ENCODE results near the gene TCF7L1.

The TCF7L1 gene

GRCh38 chr2:85257359-85257969, 124.3 kb downstream of the TCF7L1 start:
- DNase-seq = peak; percentile 75

DNA sequence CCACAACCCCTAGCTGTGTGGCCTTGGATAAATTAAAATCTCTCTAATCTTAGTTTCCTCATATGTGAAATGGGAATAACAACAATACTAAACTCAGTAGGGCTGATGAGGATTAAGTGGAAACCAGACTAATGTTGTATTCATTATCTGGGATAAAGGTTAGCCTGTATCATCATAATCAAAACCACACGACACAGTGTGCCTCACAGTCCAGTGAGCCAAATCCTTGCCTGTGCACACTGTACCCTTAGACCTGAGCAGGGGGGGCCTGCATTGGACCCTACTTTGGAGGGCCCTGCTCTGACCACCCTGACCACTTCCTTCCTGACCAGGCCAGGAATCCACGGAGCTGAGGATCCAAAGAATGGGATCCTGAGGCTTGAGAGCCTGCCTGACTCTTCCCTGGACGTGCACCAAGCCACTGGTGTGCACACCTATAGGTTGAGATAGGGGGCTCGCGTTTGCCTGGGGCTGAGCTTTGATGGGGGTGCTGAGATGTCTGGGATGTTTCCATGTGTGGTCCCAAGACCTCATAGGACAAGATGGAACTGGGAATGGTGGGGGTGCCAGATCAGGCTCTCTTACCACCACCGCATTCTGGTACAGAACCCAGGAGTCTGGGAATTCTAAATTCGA, 124.9 kb downstream of the TCF7L1 start:
- DNase-seq = no peak

DNA sequence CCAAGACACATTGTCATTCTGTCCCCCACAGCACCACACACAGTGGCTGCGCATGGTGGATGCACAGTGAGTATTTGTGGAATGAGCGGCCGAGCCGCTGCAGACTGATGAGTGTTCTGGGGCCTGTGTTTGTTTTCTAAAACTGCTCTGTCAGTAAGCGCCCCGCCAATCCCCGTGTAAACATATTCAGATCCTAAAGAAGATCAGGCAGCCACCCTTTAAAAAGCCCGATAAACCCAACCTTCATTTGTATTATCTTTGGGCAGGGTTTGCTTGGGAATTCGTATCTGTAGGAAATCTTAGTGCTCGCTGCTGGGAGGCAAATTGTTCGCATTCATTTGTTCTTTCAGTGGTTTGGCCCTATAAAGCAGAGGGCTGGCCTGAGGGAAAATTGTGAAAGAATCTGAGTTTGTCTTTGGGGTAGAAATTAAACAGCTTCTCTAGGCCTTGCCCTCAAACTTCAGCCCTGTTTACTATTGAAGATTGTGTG, 126.0 kb downstream of the TCF7L1 start:
- peak; percentile 92 for DNase-seq

DNA sequence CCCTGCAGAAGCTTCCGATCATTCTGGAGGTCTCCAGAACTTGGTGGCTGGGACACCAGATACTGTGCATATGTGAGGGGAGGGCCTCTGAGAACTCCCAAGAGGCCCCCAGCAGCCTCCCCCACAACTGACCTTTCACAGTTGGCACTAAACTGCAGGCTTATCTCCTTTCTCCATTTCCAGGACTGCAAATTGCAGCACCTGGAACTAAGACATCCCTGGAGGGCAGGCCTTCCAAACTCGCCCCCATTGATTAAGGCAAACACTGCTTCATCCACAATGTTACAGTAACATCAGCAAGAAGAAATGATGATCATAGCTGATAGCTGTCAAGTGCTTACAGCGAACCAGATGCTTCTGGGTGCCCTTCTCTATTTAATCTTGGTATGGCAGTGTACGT, 126.7 kb downstream of the TCF7L1 start:
- peak; percentile 69 for DNase-seq

DNA sequence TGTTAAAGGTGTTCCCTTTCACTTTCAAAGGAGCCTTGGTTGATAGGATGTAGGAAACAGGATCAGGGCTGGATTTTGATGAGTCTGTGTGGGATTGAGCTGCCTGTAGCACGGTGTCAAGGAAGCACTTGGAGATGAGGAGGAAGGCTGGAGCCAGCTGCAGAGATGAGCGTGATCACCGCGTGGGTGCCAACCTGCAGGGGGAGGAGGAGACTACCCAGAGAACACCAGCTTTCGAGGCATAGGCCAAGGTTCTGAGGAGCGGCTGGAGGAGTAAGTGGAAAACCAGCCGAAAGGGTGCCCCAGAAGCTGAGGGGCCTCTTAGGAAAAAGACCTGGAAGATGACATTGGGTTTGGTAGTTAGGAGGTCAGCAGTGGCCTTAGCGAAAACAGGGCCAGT, 130.4 kb downstream of the TCF7L1 start:
- DNase-seq = no peak

GRCh38 chr2:85264471-85264870, 131.3 kb downstream of the TCF7L1 start:
- DNase-seq = peak; percentile 69

- DNase-seq = peak; percentile 65
Observed at GRCh38 chr2:85265304-85265703, 132.1 kb downstream of the TCF7L1 start.

DNA sequence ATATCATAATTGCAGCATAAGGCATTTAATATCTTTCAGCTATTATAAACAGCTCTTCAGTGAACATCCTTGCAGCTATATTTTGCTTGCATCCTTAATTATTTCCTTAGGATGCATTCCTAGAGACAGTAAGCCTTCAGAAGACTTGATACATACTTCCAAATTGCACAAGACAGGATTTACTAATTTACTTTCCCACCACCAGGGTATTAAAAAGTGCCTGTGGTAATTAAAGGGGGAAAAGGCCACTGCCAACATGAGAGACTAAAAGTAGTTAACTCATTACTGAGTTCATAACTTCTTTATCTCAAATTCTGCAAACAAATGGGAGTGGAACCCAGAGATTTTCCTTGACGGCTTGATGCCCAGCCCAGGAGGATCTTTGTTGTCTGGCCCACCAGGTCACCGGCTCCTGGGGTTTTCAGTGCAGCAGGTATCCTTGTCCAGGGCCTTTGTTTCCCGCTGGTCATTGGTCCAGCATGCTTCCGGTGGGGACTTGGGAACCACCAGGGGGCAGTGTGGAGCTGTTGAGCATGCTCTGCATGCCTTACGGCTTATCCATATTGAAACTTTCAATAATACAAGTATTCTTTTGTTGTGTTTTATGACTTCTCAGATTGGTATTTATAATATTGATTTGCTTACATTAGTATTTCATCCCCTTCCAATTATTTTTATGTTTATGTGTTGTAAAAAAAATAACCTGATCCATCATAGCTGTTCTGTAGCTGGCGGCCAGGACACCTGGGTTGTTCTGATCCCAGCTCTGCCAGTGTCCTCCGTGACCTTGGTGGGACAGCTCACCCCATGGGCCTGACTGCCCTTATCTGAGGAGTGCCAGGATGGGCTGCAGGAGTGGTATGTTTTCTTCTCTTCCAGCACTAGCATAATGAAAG, 133.2 kb downstream of the TCF7L1 start:
- DNase-seq = peak; percentile 77

- no peak for DNase-seq
Observed at GRCh38 chr2:85269959-85270358, 136.8 kb downstream of the TCF7L1 start.

DNA sequence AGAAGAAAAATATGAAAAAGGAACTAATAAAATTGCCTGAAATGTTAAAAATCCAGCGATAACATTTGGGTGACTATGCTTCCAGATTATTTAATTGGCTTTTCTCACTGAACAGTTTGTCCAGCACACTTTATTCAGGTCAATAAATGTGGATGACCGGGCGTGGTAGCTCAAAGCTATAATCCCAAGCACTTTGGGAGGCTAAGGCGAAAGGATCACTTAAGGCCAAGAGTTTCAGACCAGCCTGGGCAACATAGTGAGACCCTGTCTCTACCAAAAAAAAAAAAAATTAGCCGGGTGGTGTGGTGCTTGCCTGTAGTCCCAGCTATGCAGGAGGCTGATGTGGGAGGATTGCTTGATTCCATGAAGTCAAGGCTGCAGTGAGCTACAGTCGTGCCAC, 139.2 kb downstream of the TCF7L1 start:
- DNase-seq = no peak

DNA sequence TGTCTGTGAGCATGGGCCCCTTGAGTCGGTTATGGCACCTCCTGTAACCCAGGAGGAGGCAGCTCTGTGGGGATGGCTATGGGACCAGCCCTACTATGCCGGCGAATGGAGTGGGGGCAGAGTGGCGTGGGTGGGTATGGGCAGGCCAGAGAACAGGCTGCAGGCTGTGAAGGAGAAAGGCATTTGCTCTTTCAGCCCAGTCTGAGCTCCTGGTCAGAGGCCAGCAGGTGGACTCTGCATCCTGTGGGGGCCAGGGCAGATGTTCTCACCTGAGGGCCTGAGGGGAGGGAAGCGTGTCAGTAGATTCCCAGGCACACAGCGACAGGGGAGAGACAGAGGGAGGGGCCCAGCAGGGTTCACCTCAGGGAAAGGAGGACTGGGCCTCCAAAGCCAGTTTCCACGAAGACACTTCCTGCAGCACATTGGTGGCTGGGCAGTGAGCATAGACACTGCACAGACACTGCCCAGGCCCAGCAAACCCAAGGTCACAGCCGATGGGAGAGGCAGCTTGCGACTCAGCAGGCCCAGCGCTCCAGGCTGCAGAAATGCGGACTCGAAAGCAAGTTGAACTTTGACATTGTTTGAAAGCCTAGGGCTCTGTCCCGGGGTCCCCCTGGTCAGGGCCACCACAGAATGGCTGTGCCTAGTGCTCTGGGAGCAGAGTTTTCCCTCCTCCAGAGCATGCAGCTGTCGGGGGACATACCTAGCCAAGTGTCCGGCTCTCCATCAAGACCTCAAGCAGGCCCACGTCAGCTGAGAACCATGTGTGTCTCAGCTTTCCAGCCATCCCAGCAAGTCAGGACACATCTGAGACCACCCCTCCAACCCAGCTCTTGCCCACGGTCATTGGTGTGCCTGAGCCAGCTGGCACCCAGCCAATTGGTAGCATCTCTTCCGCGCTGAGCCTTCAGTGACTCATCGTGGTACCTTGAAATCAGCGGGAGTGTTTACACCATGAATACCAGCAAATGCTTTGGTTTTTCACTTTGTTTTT, 140.8 kb downstream of the TCF7L1 start:
- DNase-seq = no peak

- no peak for DNase-seq
Observed at GRCh38 chr2:85275984-85276540, 142.9 kb downstream of the TCF7L1 start.

GRCh38 chr2:85276571-85277118, 143.5 kb downstream of the TCF7L1 start:
- DNase-seq = no peak

- no peak for DNase-seq
Observed at GRCh38 chr2:85277416-85278158, 144.4 kb downstream of the TCF7L1 start.

GRCh38 chr2:85278361-85278760, 145.2 kb downstream of the TCF7L1 start:
- DNase-seq = no peak

DNA sequence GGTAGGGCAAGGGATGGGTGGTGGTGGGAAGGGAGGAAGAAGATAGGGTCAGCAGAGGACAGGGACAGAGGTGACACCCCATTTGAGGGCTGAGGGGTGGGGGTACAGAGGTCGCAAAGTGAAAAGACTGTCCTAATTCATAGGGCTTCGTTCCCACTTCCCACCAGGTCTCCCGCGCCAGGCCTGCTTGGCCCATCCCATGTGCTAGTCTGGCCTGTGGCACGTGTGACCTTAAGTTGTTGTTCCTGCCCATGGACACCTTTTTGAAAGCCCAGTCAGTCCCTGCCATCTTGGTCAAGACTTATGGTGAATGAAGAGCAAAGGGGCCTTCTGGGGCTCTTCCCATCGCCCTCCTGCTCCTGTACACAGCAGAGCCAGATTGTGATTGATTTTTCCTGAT, 148.4 kb downstream of the TCF7L1 start:
- no peak for DNase-seq

GRCh38 chr2:85282914-85283313, 149.7 kb downstream of the TCF7L1 start:
- DNase-seq = no peak

GRCh38 chr2:85283641-85284040, 150.4 kb downstream of the TCF7L1 start:
- DNase-seq = no peak

DNA sequence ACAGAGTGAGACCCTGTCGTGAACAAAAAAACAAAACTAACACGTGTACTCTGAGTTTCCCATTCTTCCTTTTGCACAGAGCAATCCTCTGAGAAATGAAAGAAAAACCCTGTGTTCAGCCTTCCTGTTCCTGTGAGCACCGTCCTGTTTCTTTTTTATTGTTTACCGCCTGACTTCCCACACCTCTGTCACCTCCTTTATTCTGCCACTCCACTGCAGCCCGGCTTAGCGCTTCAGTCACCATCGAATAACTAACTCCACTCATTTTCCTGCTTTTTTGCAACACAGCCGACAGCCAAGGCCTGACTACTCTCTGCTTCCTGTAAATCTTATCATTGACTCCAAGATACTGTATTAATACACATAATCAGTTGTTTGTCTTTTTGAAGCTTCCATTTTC, 153.7 kb downstream of the TCF7L1 start:
- no peak for DNase-seq

DNA sequence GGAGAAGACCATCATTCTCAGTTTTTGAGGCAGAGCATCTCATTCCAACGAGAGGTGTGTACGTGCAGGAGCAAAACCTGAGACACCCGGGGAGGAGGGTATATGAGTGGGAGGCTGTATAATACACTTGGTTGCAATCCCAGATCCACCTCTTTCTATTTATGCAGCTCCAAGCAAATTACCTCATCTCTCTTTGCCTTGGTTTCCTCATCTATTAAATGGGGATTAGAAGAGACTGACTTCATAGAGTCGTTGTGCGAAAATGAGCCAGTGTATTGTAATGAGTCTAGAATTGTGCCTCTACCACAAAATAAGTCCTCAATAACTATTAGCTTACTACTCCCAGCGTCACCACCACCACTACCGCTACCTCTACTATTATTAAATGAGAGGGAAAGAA, 154.5 kb downstream of the TCF7L1 start:
- DNase-seq = no peak

DNA sequence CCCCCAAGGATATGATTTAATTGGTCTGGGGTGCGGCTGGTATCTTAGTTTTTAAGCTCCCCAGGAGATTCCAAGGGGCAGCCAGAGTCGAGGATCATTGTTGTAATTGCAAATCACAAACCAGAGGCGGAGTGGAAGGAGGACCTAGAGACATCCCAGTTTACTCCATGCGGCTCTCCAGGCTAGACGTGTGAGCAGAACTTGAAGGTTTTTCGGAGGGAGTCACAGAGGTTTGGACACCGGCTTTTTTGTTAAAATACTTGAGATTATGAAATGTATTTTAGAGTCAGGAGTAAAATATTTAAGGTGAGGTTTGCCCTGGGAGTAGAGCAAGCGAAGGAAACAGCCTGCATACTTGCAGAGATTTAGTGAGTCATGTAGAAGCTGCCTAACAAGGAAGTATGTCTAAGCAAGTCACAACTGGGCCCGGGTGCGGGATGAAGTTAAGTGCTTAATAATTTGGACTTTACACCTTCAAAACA, 155.1 kb downstream of the TCF7L1 start:
- DNase-seq = no peak
